GM23338 (cell line): ENCODE results near the gene LRP10. TPM values are rescaled to one million over a fixed set of nuclear protein-coding genes. Genes with fewer than 3 reads are reported as not detected.

ENCODE experiments used
- ATAC-seq: fragments of 200-7000 bp; cut with Tn5 transposase; 3 replicates; pipeline ENCODE4 v1.9.1; 2020
- DNase-seq: peaks from one replicate; pipeline ENCODE4 v3.0.0-alpha.2; 2015; ENCODE audit warnings: low spot score
- H2AFZ ChIP-seq: fragments of 200-600 bp; sonication (generic); 2 replicates; pipeline ENCODE4 v1.8.0; 2016; ENCODE audit warnings: antibody characterized with exemption, mild to moderate bottlenecking, moderate library complexity
- H3F3A ChIP-seq: fragments of 200-600 bp; sonication (generic); replicated peaks from 2 replicates; pipeline ENCODE4 v1.8.0; 2017; ENCODE audit warnings: antibody characterized with exemption, mixed run types, low read depth
- H3K27ac ChIP-seq: fragments of 200-600 bp; sonication (generic); 2 replicates; pipeline ENCODE4 v1.6.1; 2016; ENCODE audit warnings: low read depth
- H3K27me3 ChIP-seq: fragments of 200-600 bp; sonication (generic); 2 replicates; pipeline ENCODE4 v1.8.0; 2016; ENCODE audit warnings: mild to moderate bottlenecking, mixed run types, moderate library complexity; ENCODE audit not compliant: insufficient read depth
- H3K36me3 ChIP-seq: fragments of 200-600 bp; sonication (generic); 2 replicates; pipeline ENCODE4 v1.8.0; 2016; ENCODE audit warnings: mild to moderate bottlenecking; ENCODE audit not compliant: insufficient read depth
- H3K4me1 ChIP-seq: fragments of 200-600 bp; sonication (generic); 2 replicates; pipeline ENCODE4 v1.8.0; 2016; ENCODE audit warnings: mild to moderate bottlenecking, moderate library complexity; ENCODE audit not compliant: insufficient read depth
- H3K4me2 ChIP-seq: fragments of 200-600 bp; sonication (generic); 2 replicates; pipeline ENCODE4 v1.7.1; 2017; ENCODE audit warnings: mixed run types
- H3K4me3 ChIP-seq: fragments of 200-600 bp; sonication (generic); 2 replicates; pipeline ENCODE4 v1.6.1; 2016; ENCODE audit warnings: mixed run types
- H3K79me2 ChIP-seq: fragments of 200-600 bp; sonication (generic); replicated peaks from 2 replicates; pipeline ENCODE4 v1.8.0; 2017; ENCODE audit warnings: mild to moderate bottlenecking; ENCODE audit not compliant: insufficient read depth
- H3K9me2 ChIP-seq: fragments of 200-600 bp; sonication (generic); 2 replicates; pipeline ENCODE4 v1.8.0; 2017; ENCODE audit not compliant: insufficient read depth
- H4K20me1 ChIP-seq: fragments of 200-600 bp; sonication (generic); replicated peaks from 2 replicates; pipeline ENCODE4 v1.8.0; 2017; ENCODE audit warnings: mild to moderate bottlenecking; ENCODE audit not compliant: insufficient read depth
- H3K27ac Mint-ChIP-seq: 2 replicates; pipeline ENCODE4 v1.8.0; 2020; ENCODE audit warnings: inconsistent platforms, mild to moderate bottlenecking, moderate library complexity, mixed read lengths
- H3K27me3 Mint-ChIP-seq: 3 replicates; pipeline ENCODE4 v1.8.0; 2022; ENCODE audit warnings: low read depth, mild to moderate bottlenecking, moderate library complexity, mixed read lengths, inconsistent platforms; ENCODE audit not compliant: insufficient read depth, poor library complexity
- H3K36me3 Mint-ChIP-seq: 3 replicates; pipeline ENCODE4 v1.8.0; 2021; ENCODE audit warnings: low read depth, mild to moderate bottlenecking, inconsistent platforms, moderate library complexity, mixed read lengths
- H3K4me1 Mint-ChIP-seq: 3 replicates; pipeline ENCODE4 v1.8.0; 2020; ENCODE audit warnings: mild to moderate bottlenecking, inconsistent platforms, mixed read lengths
- H3K4me3 Mint-ChIP-seq: 3 replicates; pipeline ENCODE4 v1.8.0; 2021; ENCODE audit warnings: moderate library complexity, mild to moderate bottlenecking, inconsistent platforms, mixed read lengths
- H3K9me3 Mint-ChIP-seq: 3 replicates; pipeline ENCODE4 v1.8.0; 2020; ENCODE audit warnings: moderate library complexity, mild to moderate bottlenecking, inconsistent platforms, mixed read lengths
- CREB1 ChIP-seq: fragments of 250-450 bp; sonication (Bioruptor Pico); IDR thresholded peaks from 2 replicates; pipeline ENCODE4 v1.5.0; 2020; ENCODE audit warnings: low read depth, mild to moderate bottlenecking, moderate library complexity
- ETS1 ChIP-seq: IDR thresholded peaks from 2 replicates; pipeline ENCODE4 v1.6.1; 2016; ENCODE audit warnings: antibody characterized with exemption
- EZH2 ChIP-seq: fragments of 200-600 bp; sonication (generic); IDR thresholded peaks from one replicate; pipeline ENCODE4 v1.8.0; 2017; ENCODE audit warnings: antibody characterized with exemption, mild to moderate bottlenecking, low read depth; ENCODE audit not compliant: unreplicated experiment
- EZH2phosphoT487 ChIP-seq: fragments of 200-600 bp; sonication (generic); IDR thresholded peaks from one replicate; pipeline ENCODE4 v1.8.1; 2018; ENCODE audit warnings: antibody characterized with exemption; ENCODE audit not compliant: unreplicated experiment
- JUNB ChIP-seq: IDR thresholded peaks from one replicate; pipeline ENCODE4 v1.6.1; 2016; ENCODE audit warnings: antibody characterized with exemption; ENCODE audit not compliant: unreplicated experiment
- POLR2AphosphoS5 ChIP-seq: IDR thresholded peaks from 2 replicates; pipeline ENCODE4 v1.6.1; 2016; ENCODE audit warnings: antibody characterized with exemption, low read depth
- STAT1 ChIP-seq: IDR thresholded peaks from one replicate; pipeline ENCODE4 v1.6.1; 2016; ENCODE audit warnings: antibody characterized with exemption; ENCODE audit not compliant: unreplicated experiment
- ZNF114 ChIP-seq: fragments of 250-450 bp; sonication (Bioruptor Pico); IDR thresholded peaks from 2 replicates; pipeline ENCODE4 v1.5.0; 2020; ENCODE audit warnings: mild to moderate bottlenecking, moderate library complexity
- ZNF331 ChIP-seq: fragments of 250-450 bp; sonication (Bioruptor Pico); IDR thresholded peaks from 2 replicates; pipeline ENCODE4 v1.5.0; 2020; ENCODE audit warnings: low read depth, mild to moderate bottlenecking, moderate library complexity
- ZNF462 ChIP-seq: fragments of 250-450 bp; sonication (Bioruptor Pico); IDR thresholded peaks from 2 replicates; pipeline ENCODE4 v1.5.0; 2020; ENCODE audit warnings: mild to moderate bottlenecking, moderate library complexity
- polyA plus RNA-seq: library from polyadenylated mRNA; unstranded; fragments of >200 nt; fragmentation: Nextera tagmentation; extraction: Ambion mirVana; gene quantifications from 2 replicates; pipeline ENCODE4 v1.2.1, GENCODE V29; 2016
- total RNA-seq: library from RNA; depleted of rRNA; stranded (reverse); fragments of >200 nt; shearing (Covaris generic); gene quantifications from 2 replicates; pipeline ENCODE4 v1.2.3, GENCODE V29; 2014
- TF ChIP-seq, protein P1 (sequence below), 2 experiments: fragments of 200-600 bp in 1 of 2; sonication (generic) in 1 of 2; conservative IDR thresholded peaks; 2 replicates each; pipeline versions ENCODE4 v1.5.1 to v1.6.1; 2016 to 2017; ENCODE audit warnings: antibody characterized with exemption in 2 of 2, low read depth in 2 of 2, mild to moderate bottlenecking in 2 of 2, moderate library complexity in 1 of 2
- TF ChIP-seq, protein P2 (sequence below): IDR thresholded peaks from one replicate; pipeline ENCODE4 v1.6.1; 2018; ENCODE audit warnings: antibody characterized with exemption; ENCODE audit not compliant: unreplicated experiment

Gene LRP10
- total and polyA plus RNA-seq, 2 experiments from 2014 or later: 6.4 to 18.1 TPM

- Histone ChIP-seq H3K9me2 (no peaks in the 10 kb centered on the region), H3K27me3 (no peaks in the 10 kb centered on the region), H3K4me1 (peaks cover 23% of the 10 kb centered on the region), H2AFZ (no peak overlapping the region; the same call in 1 of the 2 replicates), H3K36me3 (peaks cover 14% of the 10 kb centered on the region), H3K4me3 (peak overlapping the region; percentile 95), H3K27ac (no peak overlapping the region), H3F3A (peaks cover 22% of the 10 kb centered on the region), H3K4me2 (peak overlapping the region; percentile 97), H4K20me1 (no peaks in the 10 kb centered on the region), H3K79me2 (peaks cover 26% of the 10 kb centered on the region)
- Mint-ChIP-seq H3K36me3 (peaks cover 43% of the 10 kb centered on the region), H3K4me1 (peaks cover 39% of the 10 kb centered on the region), H3K27me3 (peaks cover 16% of the 10 kb centered on the region), H3K27ac (peak overlapping the region; percentile 85), H3K9me3 (no peaks in the 10 kb centered on the region), H3K4me3 (peak overlapping the region; percentile 94)
- no peak for DNase-seq
- ATAC-seq: peak; percentile 4
- TF ChIP-seq POLR2AphosphoS5: no peak
- TF ChIP-seq ZNF331: no peak
- TF ChIP-seq ZNF462 (CRISPR knock-in tag): no peak
- no peak for TF ChIP-seq ETS1
- TF ChIP-seq, protein P1, sequence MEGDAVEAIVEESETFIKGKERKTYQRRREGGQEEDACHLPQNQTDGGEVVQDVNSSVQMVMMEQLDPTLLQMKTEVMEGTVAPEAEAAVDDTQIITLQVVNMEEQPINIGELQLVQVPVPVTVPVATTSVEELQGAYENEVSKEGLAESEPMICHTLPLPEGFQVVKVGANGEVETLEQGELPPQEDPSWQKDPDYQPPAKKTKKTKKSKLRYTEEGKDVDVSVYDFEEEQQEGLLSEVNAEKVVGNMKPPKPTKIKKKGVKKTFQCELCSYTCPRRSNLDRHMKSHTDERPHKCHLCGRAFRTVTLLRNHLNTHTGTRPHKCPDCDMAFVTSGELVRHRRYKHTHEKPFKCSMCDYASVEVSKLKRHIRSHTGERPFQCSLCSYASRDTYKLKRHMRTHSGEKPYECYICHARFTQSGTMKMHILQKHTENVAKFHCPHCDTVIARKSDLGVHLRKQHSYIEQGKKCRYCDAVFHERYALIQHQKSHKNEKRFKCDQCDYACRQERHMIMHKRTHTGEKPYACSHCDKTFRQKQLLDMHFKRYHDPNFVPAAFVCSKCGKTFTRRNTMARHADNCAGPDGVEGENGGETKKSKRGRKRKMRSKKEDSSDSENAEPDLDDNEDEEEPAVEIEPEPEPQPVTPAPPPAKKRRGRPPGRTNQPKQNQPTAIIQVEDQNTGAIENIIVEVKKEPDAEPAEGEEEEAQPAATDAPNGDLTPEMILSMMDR (conservative IDR thresholded peaks at IDR 0.05; ENCODE audit: low read depth in 2 of 2): no peak
- TF ChIP-seq, protein P2, sequence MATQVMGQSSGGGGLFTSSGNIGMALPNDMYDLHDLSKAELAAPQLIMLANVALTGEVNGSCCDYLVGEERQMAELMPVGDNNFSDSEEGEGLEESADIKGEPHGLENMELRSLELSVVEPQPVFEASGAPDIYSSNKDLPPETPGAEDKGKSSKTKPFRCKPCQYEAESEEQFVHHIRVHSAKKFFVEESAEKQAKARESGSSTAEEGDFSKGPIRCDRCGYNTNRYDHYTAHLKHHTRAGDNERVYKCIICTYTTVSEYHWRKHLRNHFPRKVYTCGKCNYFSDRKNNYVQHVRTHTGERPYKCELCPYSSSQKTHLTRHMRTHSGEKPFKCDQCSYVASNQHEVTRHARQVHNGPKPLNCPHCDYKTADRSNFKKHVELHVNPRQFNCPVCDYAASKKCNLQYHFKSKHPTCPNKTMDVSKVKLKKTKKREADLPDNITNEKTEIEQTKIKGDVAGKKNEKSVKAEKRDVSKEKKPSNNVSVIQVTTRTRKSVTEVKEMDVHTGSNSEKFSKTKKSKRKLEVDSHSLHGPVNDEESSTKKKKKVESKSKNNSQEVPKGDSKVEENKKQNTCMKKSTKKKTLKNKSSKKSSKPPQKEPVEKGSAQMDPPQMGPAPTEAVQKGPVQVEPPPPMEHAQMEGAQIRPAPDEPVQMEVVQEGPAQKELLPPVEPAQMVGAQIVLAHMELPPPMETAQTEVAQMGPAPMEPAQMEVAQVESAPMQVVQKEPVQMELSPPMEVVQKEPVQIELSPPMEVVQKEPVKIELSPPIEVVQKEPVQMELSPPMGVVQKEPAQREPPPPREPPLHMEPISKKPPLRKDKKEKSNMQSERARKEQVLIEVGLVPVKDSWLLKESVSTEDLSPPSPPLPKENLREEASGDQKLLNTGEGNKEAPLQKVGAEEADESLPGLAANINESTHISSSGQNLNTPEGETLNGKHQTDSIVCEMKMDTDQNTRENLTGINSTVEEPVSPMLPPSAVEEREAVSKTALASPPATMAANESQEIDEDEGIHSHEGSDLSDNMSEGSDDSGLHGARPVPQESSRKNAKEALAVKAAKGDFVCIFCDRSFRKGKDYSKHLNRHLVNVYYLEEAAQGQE: no peak
- no peak for TF ChIP-seq CREB1 (CRISPR knock-in tag)
- TF ChIP-seq ZNF114 (CRISPR knock-in tag): no peak
- TF ChIP-seq JUNB: no peak
- no peak for TF ChIP-seq EZH2phosphoT487
- no peak for TF ChIP-seq EZH2
- no peak for TF ChIP-seq STAT1
Observed at GRCh38 chr14:22838631-22839041, 32.9 kb upstream of the LRP10 start.
